ENCODE measurements around the gene SLC2A9.

DNA sequence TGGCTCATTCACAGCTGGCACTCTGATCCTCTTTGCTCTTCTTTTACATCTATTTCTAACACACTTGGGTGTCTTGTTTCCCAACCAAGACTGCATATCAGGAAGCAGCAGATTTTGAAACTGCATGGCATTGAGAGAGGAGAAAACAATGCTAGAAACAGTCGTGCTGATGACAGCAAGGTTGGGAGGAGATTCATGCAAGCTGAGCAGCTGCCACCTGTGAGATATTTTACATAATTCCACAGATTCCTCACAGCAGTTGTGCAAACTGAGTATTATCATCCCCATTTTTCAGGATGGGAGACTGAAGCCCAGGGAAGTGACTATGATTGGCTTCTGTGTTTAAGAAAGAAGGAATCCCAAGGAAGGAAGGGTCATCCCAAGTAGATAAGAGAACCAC is 105.0 kb downstream of the SLC2A9 start:
- TF ChIP-seq GATA3 (IDR thresholded peaks at IDR 0.05; ENCODE audit: low read depth, low read length) (no peak), GATA2 (IDR thresholded peaks at IDR 0.05; ENCODE audit: low read depth, low read length) (no peak)

All from SH-SY5Y (cell line).